ENCODE results near the gene SCUBE1. TPM values are rescaled to one million over a fixed set of nuclear protein-coding genes. Genes with fewer than 3 reads are reported as not detected.

Gene SCUBE1
- total and polyA plus RNA-seq, 10 of the 15 experiments (the other 5 are each of a cell fraction or from before 2014, with no cell fraction given), result not detected

- no peak for FAIRE-seq
- in situ Hi-C loops (cut with MboI), result no loop called here
- CTCF ChIA-PET, result no interaction called here
Measured at GRCh38 chr22:43304831-43305590, 38.2 kb downstream of the SCUBE1 start.

More at GRCh38 chr22:43304831-43305590, 38.2 kb downstream of the SCUBE1 start:
- BruUV-seq (replicated peaks), result no TSS peak
- intact Hi-C loops (cut with micrococcal nuclease; ENCODE audit: unreplicated experiment), result no loop called here
- no peaks in the 10 kb centered on the region for H3K4me1 ChIP-seq (ENCODE audit: control insufficient read depth, insufficient read depth, low read length)
- ChIA-PET RAD21 (ENCODE audit: unreplicated experiment) (no interaction called here), POLR2A (no interaction called here), SMC1A (ENCODE audit: uncharacterized antibody, unreplicated experiment) (no interaction called here)
- peaks cover 3 to 11% of the 10 kb centered on the region in 2 experiments for H3K27me3 ChIP-seq (replicated peaks in 1 of 2; ENCODE audit: control insufficient read depth in 2 of 2, insufficient read depth in 2 of 2, low read length in 1 of 2)
- ATAC-seq, result no peak
- no peaks in the 10 kb centered on the region for H3K36me3 ChIP-seq (ENCODE audit: control insufficient read depth in 2 of 2, insufficient read depth in 2 of 2, low read length in 1 of 2)
- H3K9ac ChIP-seq (ENCODE audit: control insufficient read depth, insufficient read depth, low read length), result no peak overlapping the region
- no peak for DNase-seq (ENCODE audit: low read depth, low spot score)
- H3K4me3 ChIP-seq, result no peak overlapping the region
- no peak overlapping the region for H3K4me2 ChIP-seq (ENCODE audit: control insufficient read depth, insufficient read depth)
- no peak overlapping the region for H3K27ac ChIP-seq (ENCODE audit: control insufficient read depth, insufficient read depth)
- H3K79me2 ChIP-seq (ENCODE audit: control insufficient read depth, insufficient read depth, low read length), result no peaks in the 10 kb centered on the region
- no peaks in the 10 kb centered on the region for H3K9me3 ChIP-seq (replicated peaks; ENCODE audit: control insufficient read depth, insufficient read depth, low read length)
- no peak overlapping the region for H2AFZ ChIP-seq (ENCODE audit: control insufficient read depth, low read depth, low read length)
- no peak for TF ChIP-seq IRF5 (IDR thresholded peaks at IDR 0.05; ENCODE audit: borderline replicate concordance)
- TF ChIP-seq SPI1 (IDR thresholded peaks at IDR 0.05; ENCODE audit: borderline replicate concordance, insufficient read depth, low read depth, low read length), result no peak
- TF ChIP-seq PAX8 (IDR thresholded peaks at IDR 0.05), result no peak
- TF ChIP-seq PML (IDR thresholded peaks at IDR 0.05; ENCODE audit: low read length), result no peak
- no peak for TF ChIP-seq CREM (IDR thresholded peaks at IDR 0.05; ENCODE audit: low read depth)
- TF ChIP-seq MTA2 (IDR thresholded peaks at IDR 0.05; ENCODE audit: low read depth), result no peak
- no peak for TF ChIP-seq JUNB (IDR thresholded peaks at IDR 0.05)
- TF ChIP-seq SKIL (IDR thresholded peaks at IDR 0.05; ENCODE audit: low read depth, poor library complexity, severe bottlenecking), result no peak
- TF ChIP-seq MTA3 (IDR thresholded peaks at IDR 0.05; ENCODE audit: borderline replicate concordance, low read length), result no peak
- TF ChIP-seq MLLT1 (IDR thresholded peaks at IDR 0.05), result no peak
- TF ChIP-seq IKZF1 (conservative IDR thresholded peaks at IDR 0.05), result no peak
- no peak for TF ChIP-seq CBFB (IDR thresholded peaks at IDR 0.05; ENCODE audit: low read depth)
- TF ChIP-seq REST (IDR thresholded peaks at IDR 0.05; ENCODE audit: low read depth, low read length), result no peak
- TF ChIP-seq ETV6 (conservative IDR thresholded peaks at IDR 0.05 in 1 of 2, IDR thresholded peaks at IDR 0.05 in 1 of 2; ENCODE audit: borderline replicate concordance in 1 of 2, low read depth in 1 of 2), result no peak
- no peak for TF ChIP-seq YBX1 (IDR thresholded peaks at IDR 0.05)
- peaks cover 4% of the 10 kb centered on the region; the same call in 1 of the 2 replicates for H4K20me1 ChIP-seq (ENCODE audit: control insufficient read depth, insufficient read depth)
- WGBS (ENCODE audit: insufficient coverage, insufficient replicate concordance, low lambda C conversion rate, missing lambda C conversion rate), result 28% methylated on average over 17 of the region's 18 CpGs

Data from GM12878 (cell line).